ENCODE results near the gene ATP2A1. TPM values are rescaled to one million over a fixed set of nuclear protein-coding genes. Genes with fewer than 3 reads are reported as not detected.

The ATP2A1 gene
- polyA plus RNA-seq (ENCODE audit: insufficient read length), result 758 TPM

DNA sequence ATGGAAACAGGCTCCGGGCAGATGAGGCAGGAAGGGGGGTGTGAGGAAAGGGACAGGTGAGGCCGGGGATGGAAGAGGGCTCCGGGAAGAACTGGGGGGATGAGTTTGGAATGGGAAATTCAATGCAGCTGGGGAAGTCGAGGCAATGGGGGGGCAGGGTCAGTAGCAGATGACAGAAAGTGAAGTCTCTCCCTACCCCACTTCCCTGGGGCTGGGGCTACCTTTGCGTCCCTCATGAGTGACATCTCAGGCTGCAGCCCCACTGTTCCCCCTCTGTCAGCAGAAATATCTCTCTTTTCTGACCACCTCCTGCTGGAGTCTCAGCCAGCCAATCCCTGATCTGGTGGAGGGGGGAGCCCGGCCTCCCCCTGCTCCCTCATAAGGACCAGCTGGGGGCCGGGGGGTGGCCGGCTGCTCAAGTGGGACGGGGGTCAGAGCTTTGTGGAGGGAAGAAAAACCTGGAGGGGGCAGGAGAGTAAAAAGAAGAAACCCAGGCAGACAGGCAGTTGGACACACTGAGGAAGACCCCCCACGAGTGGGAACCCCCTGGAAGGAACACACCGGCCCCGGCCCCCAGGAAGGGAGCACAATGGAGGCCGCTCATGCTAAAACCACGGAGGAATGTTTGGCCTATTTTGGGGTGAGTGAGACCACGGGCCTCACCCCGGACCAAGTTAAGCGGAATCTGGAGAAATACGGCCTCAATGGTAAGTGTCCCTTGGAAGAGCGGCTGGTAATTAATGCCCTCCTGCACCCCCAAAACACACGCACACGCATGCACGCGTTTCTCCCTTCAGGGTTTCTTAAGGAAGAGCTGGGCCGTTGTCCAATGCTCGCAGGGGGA is at the start of gene ATP2A1:
Gene ATP2A1 (plus strand): TSS at position 406 of the 844 bp plus-strand sequence. CDS start 184 bp downstream, at position 590.
- DNase-seq, result no peak

DNA sequence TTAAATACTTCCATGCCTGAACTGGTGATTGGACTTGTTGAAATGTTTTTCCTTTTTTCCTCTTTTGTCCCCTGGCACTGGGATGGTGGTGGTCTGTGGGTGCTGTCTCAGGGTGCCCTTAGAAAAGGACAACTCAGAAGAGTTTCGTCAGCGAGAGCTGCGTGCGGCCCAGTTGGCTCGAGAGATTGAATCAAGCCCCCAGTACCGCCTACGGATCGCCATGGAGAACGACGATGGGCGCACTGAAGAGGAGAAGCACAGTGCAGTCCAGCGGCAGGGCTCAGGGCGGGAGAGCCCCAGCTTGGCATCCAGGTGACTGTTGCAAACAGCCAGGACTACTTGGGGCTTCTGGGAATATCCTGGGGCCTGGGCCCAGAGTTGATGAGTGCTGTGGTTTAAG is 48.5 kb upstream of the ATP2A1 start:
- DNase-seq, result no peak

- DNase-seq, result no peak
Observed at GRCh38 chr16:28830531-28830930, 47.8 kb upstream of the ATP2A1 start.

- no peak for DNase-seq
Observed at GRCh38 chr16:28834349-28834748, 43.9 kb upstream of the ATP2A1 start.

GRCh38 chr16:28834873-28835863 is 43.1 kb upstream of the ATP2A1 start:
- DNase-seq, result no peak

DNA sequence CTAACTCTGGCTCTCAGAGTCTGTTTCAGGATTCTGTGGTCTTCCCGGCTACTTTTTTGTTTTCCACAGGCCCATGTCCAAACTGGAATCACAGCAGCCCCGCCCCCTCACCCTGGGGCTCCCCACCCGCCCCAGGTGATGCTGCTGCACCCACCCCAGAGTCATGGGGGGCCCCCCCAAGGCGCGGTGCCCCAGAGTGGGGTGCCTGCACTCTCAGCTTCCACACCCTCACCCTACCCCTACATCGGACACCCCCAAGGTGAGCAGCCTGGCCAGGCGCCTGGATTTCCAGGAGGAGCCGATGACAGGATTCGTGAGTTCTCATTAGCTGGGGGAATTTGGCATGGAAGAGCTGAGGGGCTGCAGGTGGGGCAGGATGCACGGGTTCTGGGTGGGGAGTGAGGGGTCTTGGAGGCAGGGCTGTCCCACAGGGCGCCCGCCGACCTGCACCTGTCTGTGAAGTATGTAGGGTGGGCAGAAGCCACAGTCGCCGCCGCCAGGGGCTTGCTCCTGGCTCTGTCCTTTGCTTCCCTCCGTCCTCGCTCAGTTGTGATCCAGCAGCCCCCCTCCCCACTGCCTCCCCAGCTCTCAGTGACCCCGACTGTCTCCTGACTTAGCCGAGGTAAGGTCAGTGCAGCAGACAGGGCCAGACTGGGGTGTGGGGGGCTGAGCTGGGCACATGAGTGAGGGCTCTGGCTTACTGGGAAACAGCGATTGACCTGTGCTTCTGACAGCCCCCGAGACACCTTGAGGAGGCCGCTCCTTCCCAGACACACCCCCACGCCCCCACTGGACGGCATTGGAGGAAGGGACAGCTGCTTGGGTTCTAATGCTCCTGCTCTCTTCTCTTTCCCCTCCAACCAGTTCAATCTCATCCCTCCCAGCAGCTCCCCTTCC is 42.2 kb upstream of the ATP2A1 start:
- no peak for DNase-seq

DNA sequence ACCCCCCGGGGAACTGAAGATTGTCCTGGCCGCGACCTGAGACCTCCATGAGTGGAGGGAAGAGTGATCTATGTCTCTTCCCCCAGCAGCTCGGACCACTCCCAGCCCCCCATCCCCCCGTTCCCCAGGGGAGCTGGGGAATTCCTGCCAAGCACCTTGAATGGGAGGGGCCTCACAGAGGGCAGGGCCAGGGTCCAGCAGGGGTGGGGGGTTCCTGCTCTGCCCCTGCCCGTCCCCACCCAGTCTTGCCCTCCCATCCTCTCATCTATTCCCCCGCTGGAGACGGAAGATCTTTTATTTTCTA is 41.6 kb upstream of the ATP2A1 start:
- DNase-seq, result no peak

- DNase-seq, result no peak
Observed at GRCh38 chr16:28837672-28838557, 40.4 kb upstream of the ATP2A1 start.

DNA sequence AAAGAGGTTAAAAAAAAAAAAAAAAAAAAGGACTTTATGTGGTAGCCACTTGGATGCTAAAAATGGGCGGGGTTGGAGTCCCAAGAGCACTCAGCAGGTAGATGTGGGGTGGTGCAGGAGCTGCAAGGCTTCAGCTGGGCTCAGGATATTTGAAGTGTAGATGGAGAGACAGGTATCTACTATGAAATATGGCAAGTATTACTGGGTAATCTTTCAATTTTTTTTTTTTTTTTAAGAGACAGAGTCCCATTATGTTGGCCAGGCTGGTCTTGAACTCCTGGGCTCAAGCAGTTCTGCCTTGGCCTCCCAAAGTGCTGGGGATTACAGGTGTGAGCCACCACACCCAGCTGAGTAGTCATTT is 39.8 kb upstream of the ATP2A1 start:
- no peak for DNase-seq

DNA sequence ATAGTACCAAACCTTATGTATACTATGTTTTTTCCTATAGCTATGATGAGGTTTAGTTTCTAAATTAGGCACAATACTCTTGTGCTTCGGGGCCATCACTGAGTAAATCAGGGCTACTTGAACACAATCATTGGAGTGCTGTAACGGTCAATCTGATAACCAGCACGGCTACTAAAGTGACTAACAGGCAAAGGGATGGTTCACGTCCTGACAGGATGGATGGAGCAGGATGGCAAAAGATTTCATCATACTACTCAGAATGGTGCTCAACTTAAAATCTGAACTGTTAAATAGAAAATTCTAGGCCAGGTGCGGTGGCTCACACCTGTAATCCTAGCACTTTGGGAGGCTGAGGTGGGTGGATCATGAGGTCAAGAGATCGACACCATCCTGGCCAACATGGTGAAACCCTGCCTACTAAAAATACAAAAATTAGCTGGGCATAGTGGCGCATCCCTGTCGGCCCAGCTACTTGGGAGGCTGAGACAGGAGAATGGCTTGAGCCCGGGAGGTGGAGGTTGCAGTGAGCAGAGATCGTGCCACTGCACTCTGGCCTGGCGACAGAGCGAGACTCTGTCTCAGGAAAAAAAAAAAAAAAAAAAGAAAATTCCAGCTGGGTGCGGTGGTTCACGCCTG is 39.2 kb upstream of the ATP2A1 start:
- DNase-seq, result no peak

DNA sequence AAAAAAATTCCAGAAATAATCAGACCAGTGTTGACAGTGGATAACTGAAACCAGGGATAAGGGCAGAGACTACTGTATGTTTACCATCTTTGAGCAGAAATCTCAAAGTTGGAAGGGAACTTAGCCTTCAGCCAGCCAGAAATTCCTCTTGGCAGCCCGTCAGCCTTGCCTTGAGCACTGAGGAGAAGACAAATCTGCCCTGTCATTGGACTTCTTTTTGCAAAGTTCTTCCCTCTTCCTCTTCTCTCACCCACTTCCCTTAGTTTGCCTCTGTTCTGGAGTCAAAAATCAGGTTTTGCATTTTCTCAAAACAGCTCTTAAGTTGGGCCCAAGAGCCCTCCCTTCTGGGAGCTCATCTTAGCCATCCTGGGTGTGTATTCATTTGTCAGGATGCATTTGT is 38.4 kb upstream of the ATP2A1 start:
- no peak for DNase-seq

GRCh38 chr16:28842696-28843095 is 35.6 kb upstream of the ATP2A1 start:
- no peak for DNase-seq

DNA sequence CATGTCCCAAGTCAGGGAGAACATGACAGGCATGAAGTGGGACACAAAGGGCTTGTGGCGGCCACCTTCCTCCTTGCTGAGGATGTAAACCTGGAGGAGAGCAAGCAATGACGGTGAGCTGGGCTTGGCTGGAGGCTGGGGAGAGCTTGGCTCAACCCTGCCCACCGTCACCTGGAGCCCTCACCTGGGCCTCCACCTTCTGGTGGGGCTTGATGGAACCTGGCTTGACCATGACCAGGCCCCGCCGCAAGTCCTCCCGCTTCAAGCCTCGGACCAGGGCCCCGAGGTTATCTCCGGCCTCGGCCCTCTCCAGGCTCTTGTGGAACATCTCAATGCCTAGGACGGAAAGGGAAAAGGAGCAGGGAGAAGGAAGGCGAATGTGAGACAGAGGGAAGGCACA is 34.5 kb upstream of the ATP2A1 start:
- no peak for DNase-seq

DNA sequence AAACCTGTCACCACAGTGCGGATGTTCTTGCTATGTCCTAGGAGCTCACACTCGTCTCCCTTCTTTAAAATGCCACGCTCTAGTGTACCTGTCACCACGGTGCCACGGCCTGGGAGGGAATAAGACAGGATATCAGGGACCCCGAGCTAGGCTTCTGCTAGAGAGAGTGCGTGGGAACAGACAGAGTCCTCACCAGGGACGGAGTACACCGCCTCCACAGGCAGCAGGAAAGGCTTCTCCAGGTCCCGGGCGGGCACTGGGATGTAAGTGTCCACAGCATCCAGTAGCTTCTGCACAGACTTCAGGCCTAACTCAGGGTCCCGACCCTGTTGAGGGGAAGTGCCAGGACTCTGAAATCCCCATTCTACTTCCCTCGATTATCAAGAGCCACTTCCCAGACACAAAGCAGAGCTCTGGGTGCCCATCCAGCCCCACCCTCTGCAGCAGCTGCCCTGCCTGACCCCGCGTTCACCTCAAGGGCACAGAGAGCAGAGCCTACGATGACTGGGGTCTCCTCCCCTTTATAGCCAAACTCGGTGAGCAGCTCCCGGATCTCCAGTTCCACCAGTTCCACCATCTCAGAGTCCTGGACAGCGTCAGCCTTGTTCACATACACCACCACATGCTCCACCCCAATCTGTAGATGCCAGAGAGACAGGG is 33.9 kb upstream of the ATP2A1 start:
- DNase-seq, result no peak

GRCh38 chr16:28845293-28845692 is 33.0 kb upstream of the ATP2A1 start:
- no peak for DNase-seq

DNA sequence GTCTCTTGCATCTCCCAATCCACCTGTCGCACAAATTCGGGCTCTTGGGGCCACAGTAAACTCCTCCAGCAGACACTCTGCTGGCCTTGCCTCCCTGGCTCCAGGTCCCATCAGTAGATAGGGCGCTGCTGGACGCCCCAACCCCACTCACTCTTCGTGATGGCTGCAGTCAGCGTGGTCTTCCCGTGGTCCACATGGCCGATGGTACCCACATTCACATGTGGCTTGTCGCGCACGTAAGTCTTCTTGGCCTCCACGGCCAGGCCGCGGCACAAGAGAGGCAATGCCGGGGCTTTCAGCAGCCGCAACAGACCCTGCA is 32.6 kb upstream of the ATP2A1 start:
- DNase-seq, result no peak

- peak; percentile 98 for DNase-seq
Observed at GRCh38 chr16:28846080-28846932, 32.0 kb upstream of the ATP2A1 start, which contains the start of gene TUFM. Gene TUFM, minus strand, starts transcription at chr16:28846348. Its CDS starts 79 bp downstream, at chr16:28846269.

GRCh38 chr16:28846933-28847273 is 31.4 kb upstream of the ATP2A1 start:
- no peak for DNase-seq

DNA sequence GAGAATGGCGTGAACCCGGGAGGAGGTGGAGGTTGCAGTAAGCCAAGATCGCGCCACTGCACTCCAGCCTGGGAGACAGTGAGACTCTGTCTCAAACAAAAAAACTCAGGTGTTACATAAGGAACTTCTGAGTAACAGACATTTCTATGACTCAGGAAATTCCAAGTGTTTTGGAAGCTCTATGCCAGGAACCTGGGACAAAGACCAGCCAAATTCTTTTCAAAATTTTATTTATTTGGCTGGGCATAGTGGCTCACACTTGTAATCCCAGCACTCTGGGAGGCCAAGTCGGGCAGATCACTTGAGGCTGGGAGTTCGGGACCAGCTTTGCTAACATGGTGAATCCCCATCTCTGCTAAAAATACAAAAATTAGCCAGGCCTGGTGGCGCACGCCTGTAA is 19.9 kb upstream of the ATP2A1 start:
- DNase-seq, result no peak

- DNase-seq, result no peak
Observed at GRCh38 chr16:28859326-28859725, 19.0 kb upstream of the ATP2A1 start.

Data from hindlimb muscle (tissue), 1 donor.